GM19238 (cell line): ENCODE measurements around the gene KCNG2.

ENCODE experiments used
- DNase-seq: peaks from one replicate; pipeline ENCODE4 v3.0.0; 2011; ENCODE audit warnings: low spot score; ENCODE audit not compliant: insufficient read length

The KCNG2 gene

GRCh38 chr18:79921984-79922965 lies 124.5 kb downstream of the KCNG2 start:
- DNase-seq: no peak

- DNase-seq: no peak
These were observed 125.3 kb downstream of the KCNG2 start for GRCh38 chr18:79922971-79923411.

- no peak for DNase-seq
These were observed 126.3 kb downstream of the KCNG2 start for GRCh38 chr18:79923896-79924585.

- DNase-seq: no peak
These were observed 127.3 kb downstream of the KCNG2 start for GRCh38 chr18:79924814-79925731.

- no peak for DNase-seq
These were observed 128.6 kb downstream of the KCNG2 start for GRCh38 chr18:79926306-79926705.

- no peak for DNase-seq
These were observed 129.2 kb downstream of the KCNG2 start for GRCh38 chr18:79926715-79927606.

GRCh38 chr18:79927607-79928562 lies 130.1 kb downstream of the KCNG2 start:
- DNase-seq: no peak

- DNase-seq: no peak
These were observed 130.8 kb downstream of the KCNG2 start for GRCh38 chr18:79928563-79928960.

- no peak for DNase-seq
These were observed 132.4 kb downstream of the KCNG2 start for GRCh38 chr18:79930020-79930642.

GRCh38 chr18:79931475-79931874 lies 133.7 kb downstream of the KCNG2 start:
- DNase-seq: no peak

GRCh38 chr18:79932907-79933306 lies 135.2 kb downstream of the KCNG2 start:
- DNase-seq: no peak

GRCh38 chr18:79933765-79934164 lies 136.0 kb downstream of the KCNG2 start:
- DNase-seq: no peak

GRCh38 chr18:79934311-79935097 lies 136.8 kb downstream of the KCNG2 start:
- no peak for DNase-seq

- DNase-seq: no peak
These were observed 137.4 kb downstream of the KCNG2 start for GRCh38 chr18:79935098-79935480.

GRCh38 chr18:79935499-79935898 lies 137.8 kb downstream of the KCNG2 start:
- no peak for DNase-seq

GRCh38 chr18:79935925-79936324 lies 138.2 kb downstream of the KCNG2 start:
- no peak for DNase-seq

- no peak for DNase-seq
These were observed 138.9 kb downstream of the KCNG2 start for GRCh38 chr18:79936641-79937040.
